ENCODE results near the gene WDR31.
"Not testable (repeated sequence)": the region's sequence is repeated elsewhere in the genome, so short reads cannot be mapped to it uniquely, and the experiment has no call there.

The WDR31 gene

DNA sequence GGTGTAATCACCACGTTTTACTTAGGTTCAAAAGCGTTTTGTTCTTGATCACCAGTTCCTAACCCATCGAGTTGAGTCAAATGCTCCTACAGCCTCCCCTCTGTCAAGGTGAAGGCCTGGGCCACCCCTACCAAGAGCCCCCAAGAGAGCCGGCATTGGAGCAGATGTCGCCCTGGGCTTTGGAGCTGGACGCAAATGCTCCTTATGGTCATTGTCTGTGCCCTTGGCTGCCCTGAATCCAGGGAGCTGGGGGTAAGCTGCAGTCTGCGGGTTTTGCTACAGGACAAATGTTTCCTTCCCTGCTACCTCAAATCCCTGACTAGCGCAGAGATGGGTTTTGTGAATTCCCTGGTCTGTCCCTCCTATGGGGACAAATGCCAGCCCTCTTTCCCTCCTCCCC, 41.8 kb downstream of the WDR31 start:
- DNase-seq (ENCODE audit: low read depth in 2 of 2) = no peak

DNA sequence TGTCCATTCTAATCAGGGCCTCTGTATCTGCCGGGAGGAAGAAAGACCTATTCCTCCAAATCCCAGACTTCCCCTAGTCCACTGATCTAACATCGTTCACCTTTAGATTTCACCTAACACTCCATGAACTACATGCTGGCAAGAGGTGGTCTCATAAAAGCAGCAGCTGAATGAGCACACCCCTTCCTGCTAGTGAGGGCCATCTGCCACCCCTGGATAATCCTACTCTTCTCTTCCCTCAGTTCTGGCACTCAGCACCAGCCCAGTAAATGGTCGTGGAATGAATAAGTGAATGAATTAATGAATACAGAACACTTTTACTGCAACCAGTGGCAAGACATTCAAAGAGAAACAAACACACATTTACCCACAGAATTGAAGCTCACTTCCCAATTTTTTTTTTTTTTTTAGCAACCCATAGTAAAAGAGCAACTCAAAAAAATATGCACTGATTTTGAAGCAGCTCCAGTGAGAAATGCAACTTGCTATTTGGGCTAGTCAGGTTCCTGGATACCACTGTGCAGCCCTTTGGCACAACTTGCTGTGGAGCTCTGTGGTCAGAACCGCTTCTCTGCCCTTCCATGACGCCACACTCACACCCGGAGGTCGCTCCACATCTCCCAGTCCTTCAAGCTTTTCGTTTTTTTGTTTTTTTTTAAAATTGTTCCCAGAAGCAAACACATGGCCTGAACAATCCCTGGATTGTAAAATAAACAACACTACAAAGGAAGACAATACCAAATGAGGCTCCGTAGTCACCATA, 43.1 kb downstream of the WDR31 start:
- DNase-seq (ENCODE audit: low read depth in 2 of 2) = no peak

DNA sequence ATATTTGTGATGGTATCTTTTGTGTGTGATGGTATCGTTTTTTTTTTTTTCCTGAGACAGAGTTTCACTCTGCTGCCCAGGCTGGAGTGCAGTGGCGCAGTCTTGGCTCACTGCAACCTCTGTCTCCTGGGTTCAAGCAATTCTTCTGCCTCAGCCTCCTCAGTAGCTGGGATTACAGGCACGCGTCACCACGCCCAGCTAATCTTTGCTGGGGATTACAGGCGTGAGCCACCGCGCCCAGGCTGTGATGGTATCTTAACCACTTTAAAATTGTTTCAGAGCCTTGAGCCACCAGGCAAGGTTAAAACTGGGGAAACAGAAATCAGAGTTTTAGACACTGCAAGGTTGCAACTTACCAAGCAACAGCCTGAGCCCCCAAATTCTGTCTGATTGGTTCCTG, 43.8 kb downstream of the WDR31 start:
- DNase-seq (ENCODE audit: low read depth in 2 of 2) = not testable (repeated sequence)

DNA sequence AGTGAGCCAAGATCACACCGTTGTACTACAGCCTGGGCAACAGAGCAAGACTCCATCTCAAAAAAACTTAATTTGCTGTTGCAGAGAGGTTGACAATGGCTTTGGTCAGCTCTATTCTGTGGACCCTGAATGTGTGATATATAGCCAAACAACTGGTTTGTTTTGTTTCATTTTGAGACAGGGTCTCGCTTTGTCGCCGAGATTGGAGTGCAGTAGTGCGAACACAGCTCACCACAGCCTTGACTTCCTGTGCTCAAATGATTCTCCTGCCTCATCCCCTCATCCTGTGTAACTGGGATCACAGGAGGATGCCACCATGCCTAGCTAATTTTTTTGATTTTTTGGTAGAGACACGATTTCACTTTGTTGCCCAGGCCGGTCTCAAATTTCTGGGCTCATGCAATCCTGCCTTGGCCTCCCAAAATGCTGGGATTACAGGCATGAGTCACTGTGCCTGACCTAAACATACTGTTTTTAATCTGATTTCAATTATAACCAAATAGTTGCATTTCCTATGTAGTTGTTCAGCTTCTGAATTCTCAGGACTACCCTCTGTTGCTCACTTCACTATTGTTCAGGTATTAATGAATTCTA, 46.7 kb downstream of the WDR31 start:
- DNase-seq (ENCODE audit: low read depth in 2 of 2) = peak; percentile 53 to 70

DNA sequence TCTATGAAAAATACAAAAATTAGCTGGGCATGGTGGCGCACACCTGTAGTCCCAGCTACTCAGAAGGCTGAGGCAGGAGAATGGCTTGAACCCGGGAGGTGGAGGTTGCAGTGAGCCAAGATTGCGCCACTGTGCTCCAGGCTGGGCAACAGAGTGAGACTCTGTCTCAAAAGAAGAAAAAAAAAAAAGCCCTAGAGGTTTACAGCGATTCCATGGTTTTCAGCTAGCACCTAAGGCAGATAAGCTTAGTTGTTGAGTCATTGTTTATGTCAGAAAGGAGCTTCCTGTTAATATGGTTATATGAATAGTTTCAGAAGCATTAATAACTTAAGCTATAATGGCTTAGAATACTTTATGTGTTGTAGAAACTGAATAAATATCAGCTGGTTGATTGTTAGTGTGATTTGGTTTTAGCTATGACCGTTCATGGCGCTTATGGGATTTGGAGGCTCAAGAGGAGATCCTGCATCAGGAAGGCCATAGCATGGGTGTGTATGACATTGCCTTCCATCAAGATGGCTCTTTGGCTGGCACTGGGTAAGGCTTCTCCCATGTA, 49.9 kb downstream of the WDR31 start:
- DNase-seq (ENCODE audit: low read depth in 2 of 2) = no peak

DNA sequence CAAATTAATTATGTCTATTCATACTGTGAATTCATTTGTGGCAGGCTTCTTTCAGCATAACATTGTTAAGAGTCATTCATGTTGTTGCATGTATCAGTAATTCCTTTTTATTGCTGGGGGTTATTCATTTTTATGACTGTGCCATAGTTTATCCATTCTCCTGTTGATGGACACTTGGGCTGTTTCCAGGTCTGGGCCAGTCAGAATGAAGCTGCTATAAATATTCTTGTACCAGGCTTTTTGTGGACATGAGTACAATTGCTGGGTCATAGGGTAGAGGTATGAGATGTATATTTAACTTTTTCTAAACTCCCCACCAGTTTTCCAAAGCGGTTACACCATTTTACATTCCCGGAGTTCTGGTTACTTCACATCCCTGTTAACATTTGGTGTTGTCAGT, 51.0 kb downstream of the WDR31 start:
- DNase-seq (ENCODE audit: low read depth in 2 of 2) = no peak

DNA sequence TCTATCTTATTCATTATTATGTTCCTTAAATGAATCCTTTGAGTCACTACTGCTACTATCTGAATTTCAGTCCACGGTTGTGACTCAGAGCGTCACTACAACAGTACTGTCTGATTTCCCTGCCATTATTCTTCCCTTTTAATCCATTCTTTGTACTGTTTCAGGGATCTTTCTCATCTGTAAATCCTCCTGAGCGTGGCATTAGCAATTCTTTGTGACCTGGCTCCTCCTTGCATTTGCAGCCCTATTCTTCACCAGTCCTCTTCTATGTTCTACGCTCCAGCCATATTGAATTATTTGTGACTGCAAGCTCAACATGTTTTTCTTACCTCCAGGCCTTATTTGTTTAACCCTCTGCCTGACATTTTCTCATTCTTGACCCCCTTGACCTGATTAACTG, 58.7 kb downstream of the WDR31 start:
- no peak for DNase-seq (ENCODE audit: low read depth in 2 of 2)

DNA sequence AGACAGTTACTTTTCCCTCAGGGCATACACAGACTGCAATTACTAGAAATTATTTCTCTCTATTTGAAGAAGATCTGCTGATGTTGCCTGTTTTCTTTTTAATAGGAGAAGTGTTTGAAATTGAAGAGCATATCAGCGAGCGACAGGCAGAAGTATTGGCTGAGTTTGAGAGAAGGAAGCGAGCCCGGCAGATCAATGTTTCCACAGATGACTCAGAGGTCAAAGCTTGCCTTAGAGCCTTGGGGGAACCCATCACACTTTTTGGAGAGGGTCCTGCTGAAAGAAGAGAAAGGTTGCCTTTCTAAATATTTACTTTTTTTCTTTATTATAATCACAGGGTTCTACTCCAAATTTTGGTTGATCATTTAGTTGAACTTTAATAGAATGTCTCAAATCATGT, 61.2 kb downstream of the WDR31 start:
- no peak for DNase-seq (ENCODE audit: low read depth in 2 of 2)

DNA sequence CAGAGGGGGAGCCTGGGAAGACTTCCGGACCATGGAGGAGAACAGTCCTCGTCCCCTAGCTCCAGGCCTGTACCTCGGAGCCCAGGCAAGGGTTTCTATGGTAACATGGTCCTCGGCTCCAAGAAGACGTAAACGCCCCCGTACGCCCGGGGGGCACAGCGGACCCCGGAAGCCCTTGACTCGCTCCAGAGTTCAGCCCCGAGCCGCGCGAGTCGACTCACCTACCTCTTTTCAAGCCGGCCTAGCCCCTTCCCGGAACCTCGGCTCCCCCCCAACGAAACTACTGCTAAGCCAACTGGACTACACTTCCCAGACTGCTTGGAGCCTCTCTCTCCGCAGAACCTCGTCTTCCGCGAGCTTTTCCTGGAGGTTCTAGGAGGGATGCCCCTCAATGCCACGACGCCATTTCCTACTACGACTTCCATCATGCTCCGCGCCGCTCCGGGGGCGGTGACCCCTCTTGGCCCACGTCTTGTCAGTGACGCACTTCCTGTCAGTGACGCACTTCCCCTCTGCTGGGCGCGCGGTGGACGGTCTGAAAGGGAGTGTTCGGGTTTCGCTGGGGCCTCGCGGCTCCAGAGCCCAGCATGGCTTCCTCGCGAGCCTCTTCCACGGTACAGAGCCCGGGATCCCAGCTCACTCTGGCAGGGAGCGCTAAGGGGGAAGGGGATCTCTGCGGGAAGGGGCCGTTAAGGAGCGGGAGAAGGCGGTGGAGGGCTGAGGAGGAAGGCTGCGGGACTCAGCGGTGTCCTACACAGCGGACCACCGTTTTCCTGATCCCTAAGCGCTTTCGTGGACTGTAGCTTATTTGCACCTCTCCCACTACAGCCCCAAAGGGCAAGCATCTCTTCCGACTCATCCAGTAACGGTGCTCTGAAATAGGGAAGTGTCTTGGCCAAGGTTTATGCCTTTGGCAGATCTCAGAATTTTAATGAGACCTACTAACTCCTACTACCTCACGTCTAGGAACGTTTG, 64.6 kb downstream of the WDR31 start, which contains the start of the genes CDC26 and PRPF4:
TSS of gene CDC26 (minus strand) at position 416 of the 975 bp plus-strand sequence. CDS start 3,065 bp downstream, outside the sequence.
TSS of gene PRPF4 (plus strand) at position 502 of the 975 bp plus-strand sequence. CDS start at position 588, 86 bp downstream.
- peak; percentile 97 for DNase-seq (ENCODE audit: low read depth in 2 of 2)

DNA sequence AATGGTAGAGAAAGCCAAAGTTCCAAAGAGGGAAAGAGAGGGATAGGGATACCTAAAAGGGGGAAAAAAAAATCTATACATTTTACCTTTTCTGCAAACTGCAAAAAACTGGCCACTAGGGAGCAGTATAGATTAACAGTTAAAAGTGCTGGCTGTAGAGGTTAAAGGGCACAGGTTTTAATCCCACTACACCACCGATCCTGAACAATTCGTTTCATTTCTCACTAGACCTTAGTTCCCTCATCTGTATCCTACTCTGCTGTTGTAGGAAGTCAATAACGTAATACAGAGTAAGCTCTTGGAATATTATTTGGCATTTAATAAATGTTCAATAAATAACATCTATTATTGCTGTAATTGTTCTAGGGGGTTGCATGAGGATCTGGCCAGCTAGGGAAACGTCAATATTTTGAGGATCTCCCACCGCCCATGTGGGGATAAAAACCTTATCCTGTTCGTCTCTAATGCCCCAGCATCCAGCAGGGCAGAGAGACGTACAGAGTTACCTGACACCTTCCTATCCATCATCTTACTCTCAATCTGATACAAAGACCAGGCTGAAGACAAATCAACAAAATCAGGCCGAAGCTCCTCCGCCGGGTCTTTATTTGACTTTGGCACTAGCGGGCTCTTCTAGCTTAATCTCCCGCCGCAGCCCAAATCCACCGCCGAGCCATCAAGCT, 65.5 kb downstream of the WDR31 start:
- DNase-seq (ENCODE audit: low read depth in 2 of 2) = peak in 1 of 2 experiments; percentile 21

DNA sequence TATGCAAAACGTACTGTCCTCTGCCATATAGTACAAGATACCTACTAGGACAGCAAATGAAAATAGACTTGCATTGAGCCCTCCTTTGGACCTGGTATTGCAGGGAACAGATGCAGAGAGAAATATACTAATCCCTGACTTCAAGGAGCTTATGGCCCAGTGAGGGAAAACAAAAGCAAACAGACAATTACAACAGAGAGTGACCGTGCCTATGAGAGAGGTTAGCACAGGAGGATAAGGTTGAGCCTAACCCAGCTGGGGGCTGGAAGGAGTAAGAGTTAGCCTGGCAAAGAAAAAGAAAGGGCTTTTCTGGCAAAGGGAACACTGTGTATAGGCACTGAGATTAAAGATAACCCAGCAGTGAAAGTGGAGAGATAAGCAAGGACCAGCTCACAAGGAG, 70.2 kb downstream of the WDR31 start:
- no peak for DNase-seq (ENCODE audit: low read depth in 2 of 2)

DNA sequence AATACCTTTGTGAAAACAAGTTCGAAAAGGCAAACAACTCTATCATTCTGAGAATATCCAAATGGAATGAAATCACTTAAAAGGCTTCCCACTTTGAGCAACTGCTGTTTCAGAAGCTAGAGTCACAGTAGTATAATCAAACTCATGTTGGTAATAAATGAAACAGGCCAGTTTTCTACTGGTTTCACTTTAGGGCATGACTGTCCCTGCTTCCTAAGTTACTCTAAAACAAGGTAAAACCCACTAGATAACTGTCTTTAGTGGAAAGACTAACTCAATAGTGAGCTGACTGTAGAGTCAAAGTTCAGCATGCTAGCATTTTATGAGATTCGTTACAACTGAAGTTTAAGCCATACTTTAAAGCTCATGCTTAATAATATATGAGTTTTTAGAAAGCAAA, 70.7 kb downstream of the WDR31 start:
- DNase-seq (ENCODE audit: low read depth in 2 of 2) = no peak

DNA sequence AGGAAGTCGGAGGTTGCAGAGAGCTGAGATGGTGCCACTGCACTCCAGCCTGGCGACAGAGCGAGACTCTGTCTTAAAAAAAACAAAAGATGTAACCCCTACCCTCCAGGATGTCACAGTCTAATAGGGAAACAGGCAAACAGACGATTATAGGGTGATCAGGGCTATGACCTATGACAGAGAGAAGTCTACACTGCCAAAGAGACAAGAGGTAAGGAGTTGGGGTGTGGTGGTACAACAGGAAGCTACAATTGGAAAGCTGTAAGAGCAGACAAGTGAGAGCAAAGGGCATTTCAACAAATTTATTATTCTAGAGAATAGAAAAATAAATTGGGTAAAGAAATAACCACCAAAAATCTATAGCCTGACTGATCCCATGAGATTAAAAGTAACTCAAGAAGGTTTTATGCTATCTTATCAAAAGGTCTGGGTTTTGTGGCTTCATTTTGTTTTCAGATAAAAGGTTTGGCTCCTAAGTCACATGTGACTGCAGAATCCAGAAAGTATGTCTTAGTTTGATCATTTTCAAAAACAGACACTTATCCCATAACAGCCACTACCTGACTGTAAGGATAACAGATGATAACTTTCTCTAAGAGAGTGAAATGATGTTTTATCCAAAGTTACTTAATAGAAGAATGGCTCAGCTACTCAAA, 72.0 kb downstream of the WDR31 start:
- DNase-seq (ENCODE audit: low read depth in 2 of 2) = no peak

DNA sequence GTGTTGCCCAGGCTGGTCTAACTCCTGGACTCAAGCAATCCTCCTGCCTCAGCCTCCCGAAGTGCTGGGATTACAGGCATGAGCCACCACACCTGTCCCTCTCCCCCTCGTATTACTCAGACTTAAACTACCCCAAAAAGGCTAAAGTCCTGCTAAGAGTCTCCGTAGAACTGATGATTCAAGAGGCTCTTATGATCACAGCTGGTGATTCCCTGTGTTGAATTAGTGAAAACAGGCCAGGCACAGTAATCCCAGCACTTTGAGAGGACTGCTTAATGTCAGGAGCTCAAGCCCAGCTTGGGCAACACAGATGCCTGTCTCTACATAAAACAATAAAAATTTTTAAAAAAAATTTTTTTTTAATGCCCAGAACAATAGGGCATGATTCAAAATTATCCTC, 73.9 kb downstream of the WDR31 start:
- DNase-seq (ENCODE audit: low read depth in 2 of 2) = no peak

Measured in fibroblast of skin of left quadriceps (primary cell).